ENCODE results near the gene TDP1.

The TDP1 gene

GRCh38 chr14:89955745-89956660 is at the start of gene TDP1:
Gene TDP1, plus strand, starts transcription at chr14:89955927. Its CDS starts 7,188 bp downstream, at chr14:89963115.
- peak; percentile 98 for DNase-seq (ENCODE audit: low spot score)

GRCh38 chr14:89906000-89906399 is 49.7 kb upstream of the TDP1 start:
- no peak for DNase-seq (ENCODE audit: low spot score)

- no peak for DNase-seq (ENCODE audit: low spot score)
These were observed 48.1 kb upstream of the TDP1 start for GRCh38 chr14:89907655-89908054.

- no peak for DNase-seq (ENCODE audit: low spot score)
These were observed 46.8 kb upstream of the TDP1 start for GRCh38 chr14:89908712-89909450.

- DNase-seq (ENCODE audit: low spot score), result no peak
These were observed 46.1 kb upstream of the TDP1 start for GRCh38 chr14:89909586-89909985.

- DNase-seq (ENCODE audit: low spot score), result no peak
These were observed 45.1 kb upstream of the TDP1 start for GRCh38 chr14:89910691-89911009.

GRCh38 chr14:89911010-89911919 is 44.5 kb upstream of the TDP1 start:
- DNase-seq (ENCODE audit: low spot score), result peak; percentile 46

- no peak for DNase-seq (ENCODE audit: low spot score)
These were observed 43.5 kb upstream of the TDP1 start for GRCh38 chr14:89912221-89912620.

GRCh38 chr14:89912667-89913211 is 43.0 kb upstream of the TDP1 start:
- DNase-seq (ENCODE audit: low spot score), result no peak

- peak; percentile 49 for DNase-seq (ENCODE audit: low spot score)
These were observed 40.4 kb upstream of the TDP1 start for GRCh38 chr14:89915114-89915878.

- DNase-seq (ENCODE audit: low spot score), result no peak
These were observed 37.0 kb upstream of the TDP1 start for GRCh38 chr14:89918721-89919120.

- DNase-seq (ENCODE audit: low spot score), result no peak
These were observed 35.7 kb upstream of the TDP1 start for GRCh38 chr14:89920056-89920455.

GRCh38 chr14:89921346-89921745 is 34.4 kb upstream of the TDP1 start:
- no peak for DNase-seq (ENCODE audit: low spot score)

GRCh38 chr14:89922031-89922907 is 33.5 kb upstream of the TDP1 start:
- no peak for DNase-seq (ENCODE audit: low spot score)

GRCh38 chr14:89924268-89924667 is 31.5 kb upstream of the TDP1 start:
- no peak for DNase-seq (ENCODE audit: low spot score)

GRCh38 chr14:89926694-89927093 is 29.0 kb upstream of the TDP1 start:
- DNase-seq (ENCODE audit: low spot score), result no peak

- DNase-seq (ENCODE audit: low spot score), result no peak
These were observed 28.4 kb upstream of the TDP1 start for GRCh38 chr14:89927186-89927865.

GRCh38 chr14:89933002-89933401 is 22.7 kb upstream of the TDP1 start:
- no peak for DNase-seq (ENCODE audit: low spot score)

GRCh38 chr14:89936654-89937185 is 19.0 kb upstream of the TDP1 start:
- DNase-seq (ENCODE audit: low spot score), result no peak
